Measurements from ENCODE around the gene ITGB6.

DNA sequence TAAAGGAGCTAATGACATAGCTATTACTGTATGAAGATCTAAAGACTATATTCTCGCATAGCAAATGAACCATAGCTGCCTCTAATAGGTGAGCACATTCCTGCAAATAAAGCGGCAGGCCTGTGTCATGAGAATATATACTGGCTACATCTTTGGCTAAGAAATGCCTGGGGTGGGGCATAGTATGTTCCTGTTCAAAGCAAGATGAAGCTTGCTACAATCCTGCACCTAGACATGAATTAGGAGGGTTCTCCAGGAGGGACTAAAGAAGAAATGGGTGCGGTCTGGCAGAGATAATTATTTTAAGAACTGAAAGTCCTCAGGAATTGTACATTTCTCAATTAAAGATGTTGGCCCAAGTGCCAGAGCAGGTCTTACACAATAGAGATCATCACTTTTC lies 90.8 kb downstream of the ITGB6 start:
- TF ChIP-seq, protein P1, sequence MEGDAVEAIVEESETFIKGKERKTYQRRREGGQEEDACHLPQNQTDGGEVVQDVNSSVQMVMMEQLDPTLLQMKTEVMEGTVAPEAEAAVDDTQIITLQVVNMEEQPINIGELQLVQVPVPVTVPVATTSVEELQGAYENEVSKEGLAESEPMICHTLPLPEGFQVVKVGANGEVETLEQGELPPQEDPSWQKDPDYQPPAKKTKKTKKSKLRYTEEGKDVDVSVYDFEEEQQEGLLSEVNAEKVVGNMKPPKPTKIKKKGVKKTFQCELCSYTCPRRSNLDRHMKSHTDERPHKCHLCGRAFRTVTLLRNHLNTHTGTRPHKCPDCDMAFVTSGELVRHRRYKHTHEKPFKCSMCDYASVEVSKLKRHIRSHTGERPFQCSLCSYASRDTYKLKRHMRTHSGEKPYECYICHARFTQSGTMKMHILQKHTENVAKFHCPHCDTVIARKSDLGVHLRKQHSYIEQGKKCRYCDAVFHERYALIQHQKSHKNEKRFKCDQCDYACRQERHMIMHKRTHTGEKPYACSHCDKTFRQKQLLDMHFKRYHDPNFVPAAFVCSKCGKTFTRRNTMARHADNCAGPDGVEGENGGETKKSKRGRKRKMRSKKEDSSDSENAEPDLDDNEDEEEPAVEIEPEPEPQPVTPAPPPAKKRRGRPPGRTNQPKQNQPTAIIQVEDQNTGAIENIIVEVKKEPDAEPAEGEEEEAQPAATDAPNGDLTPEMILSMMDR (IDR thresholded peaks at IDR 0.05; ENCODE audit: insufficient read depth, low read depth, low read length): no peak
- no peak for TF ChIP-seq EZH2 (IDR thresholded peaks at IDR 0.05; ENCODE audit: insufficient read depth, low read length)

All from astrocyte (in vitro differentiated cells and primary cell).